IMR-90 (cell line): ENCODE measurements around the gene DDIAS. TPM values are rescaled to one million over a fixed set of nuclear protein-coding genes. Genes with fewer than 3 reads are reported as not detected.

Experiments used
- ATAC-seq: fragments of 200-7000 bp; cut with Tn5 transposase; 2 replicates; pipeline ENCODE4 v1.9.1; 2020; ENCODE audit warnings: low read depth, mild to moderate bottlenecking, moderate library complexity
- BruUV-seq: library from RNA; stranded (reverse); fragments of 400-500 nt; replicated peaks from 2 replicates; lab custom pipeline; 2021; lab: Mats Ljungman, UMichigan
- CTCF ChIA-PET: fragments of 300-600 bp; formaldehyde crosslinking; extraction: SDS; loops from one replicate; lab custom pipeline; 2021; ENCODE audit warnings: antibody characterized with exemption; lab: Yijun Ruan, JAX
- POLR2A ChIA-PET: fragments of 300-600 bp; sonication (Branson Sonifier 250); formaldehyde crosslinking; loops from one replicate; lab custom pipeline; 2022; ENCODE audit warnings: antibody characterized with exemption; ENCODE audit not compliant: unreplicated experiment; lab: Charles Lee
- DNase-seq: peaks from one replicate; pipeline ENCODE4 v3.0.0; 2013
- H2AFZ ChIP-seq: replicated peaks from 2 replicates; pipeline ENCODE3; 2013; ENCODE audit warnings: low read length, mild to moderate bottlenecking; ENCODE audit not compliant: poor library complexity
- H2AK5ac ChIP-seq: 2 replicates; pipeline ENCODE4 v1.6.1; 2013; ENCODE audit warnings: low read depth, low read length, inconsistent platforms
- H2AK9ac ChIP-seq: replicated peaks from 2 replicates; pipeline ENCODE3; 2013; ENCODE audit warnings: mild to moderate bottlenecking, low read depth, low read length, moderate library complexity; ENCODE audit not compliant: poor library complexity
- H2BK120ac ChIP-seq: 2 replicates; pipeline ENCODE4 v1.6.1; 2013; ENCODE audit warnings: low read depth, low read length, inconsistent platforms
- H2BK15ac ChIP-seq: 3 replicates; pipeline ENCODE4 v1.6.1; 2013; ENCODE audit warnings: low read depth, low read length, inconsistent platforms
- H2BK20ac ChIP-seq: 2 replicates; pipeline ENCODE4 v1.6.1; 2013; ENCODE audit warnings: low read depth, mild to moderate bottlenecking, inconsistent platforms, low read length, moderate library complexity
- H2BK5ac ChIP-seq: 2 replicates; pipeline ENCODE4 v1.6.1; 2013; ENCODE audit warnings: mild to moderate bottlenecking, low read depth, low read length, inconsistent platforms; ENCODE audit not compliant: poor library complexity, severe bottlenecking
- H3K14ac ChIP-seq: replicated peaks from 2 replicates; pipeline ENCODE4 v1.6.1; 2013; ENCODE audit warnings: low read depth, low read length, inconsistent platforms
- H3K18ac ChIP-seq: 2 replicates; pipeline ENCODE4 v1.6.1; 2013; ENCODE audit warnings: low read depth, low read length, control low read depth
- H3K23ac ChIP-seq: 2 replicates; pipeline ENCODE4 v1.6.1; 2013; ENCODE audit warnings: low read depth, low read length, inconsistent platforms
- H3K27ac ChIP-seq: 2 replicates; pipeline ENCODE4 v1.5.1; 2013; ENCODE audit warnings: mild to moderate bottlenecking, control low read depth, low read length; ENCODE audit not compliant: insufficient read depth
- H3K27me3 ChIP-seq: 2 replicates; pipeline ENCODE4 v1.6.1; 2013; ENCODE audit warnings: low read length; ENCODE audit not compliant: control insufficient read depth, insufficient read depth
- H3K36me3 ChIP-seq: 2 replicates; pipeline ENCODE4 v1.6.1; 2013; ENCODE audit warnings: low read length, mixed read lengths; ENCODE audit not compliant: control insufficient read depth, insufficient read depth
- H3K4ac ChIP-seq: 2 replicates; pipeline ENCODE4 v1.6.1; 2013; ENCODE audit warnings: low read depth, low read length, inconsistent platforms
- H3K4me1 ChIP-seq: 2 replicates; pipeline ENCODE4 v1.6.1; 2013; ENCODE audit warnings: low read length, mixed read lengths; ENCODE audit not compliant: control insufficient read depth, insufficient read depth
- H3K4me2 ChIP-seq: 2 replicates; pipeline ENCODE4 v1.6.1; 2013; ENCODE audit warnings: low read depth, mild to moderate bottlenecking, control low read depth, low read length, moderate library complexity
- H3K4me3 ChIP-seq: 2 replicates; pipeline ENCODE4 v1.5.1; 2013; ENCODE audit warnings: low read depth, mild to moderate bottlenecking, control low read depth, low read length, moderate library complexity; ENCODE audit not compliant: insufficient read depth
- H3K56ac ChIP-seq: 2 replicates; pipeline ENCODE4 v1.6.1; 2013; ENCODE audit warnings: low read length, inconsistent platforms; ENCODE audit not compliant: insufficient read depth; ENCODE audit errors: extremely low read depth
- H3K79me1 ChIP-seq, 2 experiments: 2 replicates each; pipeline ENCODE4 v1.6.1; 2013; ENCODE audit warnings: low read length in 2 of 2, inconsistent platforms in 1 of 2, low read depth in 1 of 2
- H3K9ac ChIP-seq: 2 replicates; pipeline ENCODE4 v1.6.1; 2013; ENCODE audit warnings: low read depth, low read length, control low read depth
- H3K9me1 ChIP-seq: 2 replicates; pipeline ENCODE4 v1.6.1; 2013; ENCODE audit warnings: low read length, inconsistent platforms; ENCODE audit not compliant: insufficient read depth
- H3K9me3 ChIP-seq: 2 replicates; pipeline ENCODE4 v1.6.1; 2013; ENCODE audit warnings: low read length; ENCODE audit not compliant: control insufficient read depth, insufficient read depth
- H4K20me1 ChIP-seq: 2 replicates; pipeline ENCODE4 v1.6.1; 2013; ENCODE audit warnings: low read length, inconsistent platforms; ENCODE audit not compliant: insufficient read depth
- H4K5ac ChIP-seq: 2 replicates; pipeline ENCODE4 v1.6.1; 2013; ENCODE audit warnings: mild to moderate bottlenecking, low read depth, low read length, control low read depth
- H4K8ac ChIP-seq, 2 experiments: 2 replicates each; pipeline ENCODE4 v1.6.1; 2013; ENCODE audit warnings: low read depth in 2 of 2, low read length in 2 of 2, control low read depth in 1 of 2, inconsistent platforms in 1 of 2
- H4K91ac ChIP-seq: 2 replicates; pipeline ENCODE4 v1.6.1; 2013; ENCODE audit warnings: low read depth, low read length, inconsistent platforms; ENCODE audit not compliant: insufficient read depth
- MAFK ChIP-seq: IDR thresholded peaks from 2 replicates; pipeline ENCODE4 v1.6.1; 2012; ENCODE audit warnings: low read depth, low read length, improper control_type of control experiment
- WGBS, 2 experiments: methylation state at CpG; one replicate each; pipeline versions ENCODE4 v1.1.5 to v1.1.7; 2013; ENCODE audit warnings: missing lambda C conversion rate in 2 of 2; ENCODE audit not compliant: insufficient read length in 1 of 2; ENCODE audit errors: extremely low coverage in 2 of 2; 5-methylcytosine and 5-hydroxymethylcytosine counted together
- dilution Hi-C: fragments of 300-500 bp; cut with HindIII; formaldehyde crosslinking; loops from one replicate; pipeline ENCODE4 v1.14.3; 2018; ENCODE audit warnings: low sequenced_read_pairs; ENCODE audit not compliant: unreplicated experiment
- in situ Hi-C: fragments of 300-500 bp; cut with MboI; formaldehyde crosslinking; loops from 3 replicates; pipeline ENCODE4 v1.14.3; 2019; ENCODE audit warnings: low sequenced_read_pairs, inconsistent platforms, mixed read lengths
- intact Hi-C: fragments of 100-400 bp; cut with micrococcal nuclease; formaldehyde crosslinking; loops from 2 replicates; pipeline ENCODE4 v1.10.0; 2022
- polyA plus RNA-seq, 3 experiments: library from polyadenylated mRNA; depleted of rRNA; stranded (reverse); fragments of >200 nt; gene quantifications; 2 replicates each; pipeline ENCODE4 v1.2.3, GENCODE V29; 2012; ENCODE audit warnings: low replicate concordance in 1 of 3
- total RNA-seq: library from RNA; depleted of rRNA; stranded (reverse); fragments of >200 nt; gene quantifications from 2 replicates; pipeline ENCODE4 v1.2.3, GENCODE V29; 2012

DDIAS gene
- total and polyA plus RNA-seq, 2 of the 4 experiments (the other 2 are of a cell fraction): 4.3 to 15.8 TPM

DNA sequence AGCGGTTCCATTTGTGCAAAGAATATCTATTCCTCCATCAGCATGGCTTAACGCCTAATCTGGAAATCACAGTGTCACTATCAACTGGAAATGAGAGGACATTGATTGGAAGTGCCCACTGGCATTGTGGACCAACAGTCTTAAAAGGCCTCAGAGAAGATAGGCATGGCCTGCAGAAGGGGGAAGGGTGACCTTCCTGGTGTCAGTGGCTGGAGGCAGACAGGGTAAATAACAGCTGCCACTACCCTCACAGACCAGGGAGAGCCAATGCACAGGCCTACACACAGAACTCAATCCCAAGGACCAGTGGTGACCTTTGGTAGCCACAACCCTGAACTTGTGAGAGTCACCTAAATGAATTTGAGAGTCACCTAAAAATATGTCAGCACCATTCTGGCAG is 36.0 kb downstream of the DDIAS start:
- Histone ChIP-seq H3K79me1 (no peaks in the 10 kb centered on the region), H2AK9ac (no peak overlapping the region), H3K4ac (no peak overlapping the region), H2BK120ac (no peak overlapping the region), H4K20me1 (no peaks in the 10 kb centered on the region), H2BK20ac (no peak overlapping the region), H3K9me1 (peaks cover 6% of the 10 kb centered on the region; the same call in 1 of the 2 replicates), H3K36me3 (no peaks in the 10 kb centered on the region), H2BK5ac (no peak overlapping the region), H3K4me2 (no peak overlapping the region), H2BK15ac (no peak overlapping the region), H2AK5ac (no peak overlapping the region), H3K14ac (no peak overlapping the region), H3K4me3 (no peak overlapping the region), H3K9me3 (no peaks in the 10 kb centered on the region), H4K5ac (no peak overlapping the region), H3K27me3 (no peaks in the 10 kb centered on the region), H3K27ac (no peak overlapping the region), H2AFZ (no peak overlapping the region), H3K56ac (no peak overlapping the region), H4K8ac (no peak overlapping the region), H3K18ac (no peak overlapping the region), H3K9ac (no peak overlapping the region), H3K23ac (no peak overlapping the region), H3K4me1 (no peaks in the 10 kb centered on the region), H4K91ac (no peak overlapping the region)
- in situ Hi-C loops (no loop called here), intact Hi-C loops (no loop called here), dilution Hi-C loops (no loop called here)
- TF ChIP-seq MAFK: no peak
- WGBS, 2 experiments: no CpG with 5 or more reads among the region's 2 CpGs
- ChIA-PET POLR2A (no interaction called here), CTCF (no interaction called here)
- no peak for ATAC-seq
- DNase-seq: no peak
- BruUV-seq: no TSS peak
